SU-DHL-6 (cell line): Measurements from ENCODE around the gene SKOR1.

ENCODE experiments used
- H2AFZ ChIP-seq: fragments of 200-600 bp; sonication (generic); 2 replicates; pipeline ENCODE4 v1.6.1; 2014; ENCODE audit warnings: low read depth, mild to moderate bottlenecking, moderate library complexity, mixed read lengths, antibody characterized with exemption, low read length; ENCODE audit not compliant: severe bottlenecking
- H3F3A ChIP-seq: fragments of 200-600 bp; shearing (Covaris generic); 2 replicates; pipeline ENCODE4 v1.6.0; 2016; ENCODE audit warnings: antibody characterized with exemption, mild to moderate bottlenecking; ENCODE audit not compliant: insufficient read depth
- H3K27ac ChIP-seq: fragments of 200-600 bp; sonication (generic); 2 replicates; pipeline ENCODE4 v1.5.1; 2016; ENCODE audit warnings: low read depth, mild to moderate bottlenecking, low read length, moderate library complexity, mixed read lengths
- H3K27me3 ChIP-seq: fragments of 200-600 bp; sonication (generic), shearing (Covaris generic); 2 replicates; pipeline ENCODE4 v1.6.0; 2014; ENCODE audit warnings: mild to moderate bottlenecking, low read length
- H3K36me3 ChIP-seq: fragments of 200-600 bp; sonication (generic); 2 replicates; pipeline ENCODE4 v1.6.1; 2014; ENCODE audit warnings: mild to moderate bottlenecking, low read length, mixed read lengths
- H3K4me2 ChIP-seq: fragments of 300-600, 200-600 bp; shearing (Covaris generic), sonication (generic); 2 replicates; pipeline ENCODE4 v1.6.0; 2014; ENCODE audit warnings: low read length, low read depth, mild to moderate bottlenecking; ENCODE audit not compliant: poor library complexity, severe bottlenecking
- H3K4me3 ChIP-seq: fragments of 200-600 bp; sonication (generic); 2 replicates; pipeline ENCODE4 v1.5.1; 2014; ENCODE audit warnings: antibody characterized with exemption, low read length, mild to moderate bottlenecking, mixed read lengths; ENCODE audit not compliant: insufficient read depth, poor library complexity, severe bottlenecking
- H3K79me2 ChIP-seq: fragments of 200-600 bp; sonication (generic); 2 replicates; pipeline ENCODE4 v1.6.1; 2014; ENCODE audit warnings: mild to moderate bottlenecking, low read length, moderate library complexity; ENCODE audit not compliant: insufficient read depth
- H3K9ac ChIP-seq: fragments of 200-600 bp; sonication (generic); 2 replicates; pipeline ENCODE4 v1.7.0; 2014; ENCODE audit warnings: mild to moderate bottlenecking, low read length
- H3K9me2 ChIP-seq: fragments of 200-600 bp; sonication (generic); replicated peaks from 2 replicates; pipeline ENCODE4 v1.6.1; 2014; ENCODE audit warnings: low read length; ENCODE audit not compliant: insufficient read depth
- H3K9me3 ChIP-seq: fragments of 200-600 bp; sonication (generic); 2 replicates; pipeline ENCODE4 v1.6.1; 2014; ENCODE audit warnings: low read length, mixed read lengths; ENCODE audit not compliant: insufficient read depth
- H4K20me1 ChIP-seq: fragments of 200-600 bp; sonication (generic); 2 replicates; pipeline ENCODE4 v1.6.1; 2014; ENCODE audit warnings: low read depth, mild to moderate bottlenecking, antibody characterized with exemption, low read length, moderate library complexity, mixed read lengths
- EZH2phosphoT487 ChIP-seq: fragments of 200-600 bp; sonication (generic), shearing (Covaris generic); conservative IDR thresholded peaks from 2 replicates; pipeline ENCODE4 v1.6.1; 2018; ENCODE audit warnings: mild to moderate bottlenecking, antibody characterized with exemption, low read length, moderate library complexity, mixed read lengths
- TF ChIP-seq, protein P1 (sequence below): fragments of 200-600 bp; sonication (generic); IDR thresholded peaks from one replicate; pipeline ENCODE4 v1.5.1; 2017; ENCODE audit warnings: antibody characterized with exemption, mild to moderate bottlenecking, low read length, moderate library complexity; ENCODE audit not compliant: insufficient read depth, poor library complexity, severe bottlenecking

Gene SKOR1

GRCh38 chr15:67832031-67832551 lies 6.8 kb downstream of the SKOR1 start:
- Histone ChIP-seq H3K27me3 (no peaks in the 10 kb centered on the region), H3K36me3 (no peaks in the 10 kb centered on the region), H3F3A (no peaks in the 10 kb centered on the region), H3K4me2 (no peak overlapping the region), H3K9ac (no peak overlapping the region), H3K79me2 (no peaks in the 10 kb centered on the region), H3K9me2 (no peaks in the 10 kb centered on the region), H2AFZ (no peak overlapping the region), H4K20me1 (no peaks in the 10 kb centered on the region), H3K4me3 (no peak overlapping the region), H3K27ac (no peak overlapping the region), H3K9me3 (no peaks in the 10 kb centered on the region)
- TF ChIP-seq, protein P1, sequence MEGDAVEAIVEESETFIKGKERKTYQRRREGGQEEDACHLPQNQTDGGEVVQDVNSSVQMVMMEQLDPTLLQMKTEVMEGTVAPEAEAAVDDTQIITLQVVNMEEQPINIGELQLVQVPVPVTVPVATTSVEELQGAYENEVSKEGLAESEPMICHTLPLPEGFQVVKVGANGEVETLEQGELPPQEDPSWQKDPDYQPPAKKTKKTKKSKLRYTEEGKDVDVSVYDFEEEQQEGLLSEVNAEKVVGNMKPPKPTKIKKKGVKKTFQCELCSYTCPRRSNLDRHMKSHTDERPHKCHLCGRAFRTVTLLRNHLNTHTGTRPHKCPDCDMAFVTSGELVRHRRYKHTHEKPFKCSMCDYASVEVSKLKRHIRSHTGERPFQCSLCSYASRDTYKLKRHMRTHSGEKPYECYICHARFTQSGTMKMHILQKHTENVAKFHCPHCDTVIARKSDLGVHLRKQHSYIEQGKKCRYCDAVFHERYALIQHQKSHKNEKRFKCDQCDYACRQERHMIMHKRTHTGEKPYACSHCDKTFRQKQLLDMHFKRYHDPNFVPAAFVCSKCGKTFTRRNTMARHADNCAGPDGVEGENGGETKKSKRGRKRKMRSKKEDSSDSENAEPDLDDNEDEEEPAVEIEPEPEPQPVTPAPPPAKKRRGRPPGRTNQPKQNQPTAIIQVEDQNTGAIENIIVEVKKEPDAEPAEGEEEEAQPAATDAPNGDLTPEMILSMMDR: peak; percentile 26
- no peak for TF ChIP-seq EZH2phosphoT487

GRCh38 chr15:67832897-67833709 lies 7.8 kb downstream of the SKOR1 start:
- Histone ChIP-seq H3K9me3 (no peaks in the 10 kb centered on the region), H3K9ac (no peak overlapping the region), H3F3A (no peaks in the 10 kb centered on the region), H2AFZ (no peak overlapping the region), H3K4me2 (no peak overlapping the region), H4K20me1 (no peaks in the 10 kb centered on the region), H3K4me3 (no peak overlapping the region), H3K27me3 (no peaks in the 10 kb centered on the region), H3K79me2 (no peaks in the 10 kb centered on the region), H3K36me3 (no peaks in the 10 kb centered on the region), H3K27ac (no peak overlapping the region), H3K9me2 (no peaks in the 10 kb centered on the region)
- no peak for TF ChIP-seq EZH2phosphoT487
- TF ChIP-seq, protein P1: no peak

GRCh38 chr15:67833710-67834511 lies 8.6 kb downstream of the SKOR1 start:
- H3K9me2 ChIP-seq: no peaks in the 10 kb centered on the region
- H3K9me3 ChIP-seq: no peaks in the 10 kb centered on the region
- H3K4me2 ChIP-seq: peak overlapping the region; percentile 42
- no peak overlapping the region for H3K9ac ChIP-seq
- no peaks in the 10 kb centered on the region for H3F3A ChIP-seq
- no peaks in the 10 kb centered on the region for H3K36me3 ChIP-seq
- H3K4me3 ChIP-seq: no peak overlapping the region
- no peaks in the 10 kb centered on the region for H3K27me3 ChIP-seq
- H3K27ac ChIP-seq: no peak overlapping the region
- TF ChIP-seq EZH2phosphoT487: 0 out of 2 replicates have a peak, but pooled peaks have one; percentile 15
- TF ChIP-seq, protein P1: peak; percentile 52
- no peaks in the 10 kb centered on the region for H3K79me2 ChIP-seq
- H4K20me1 ChIP-seq: no peaks in the 10 kb centered on the region
- H2AFZ ChIP-seq: no peak overlapping the region
